B cell (primary cell): ENCODE results near the gene ZBTB16. TPM values are rescaled to one million over a fixed set of nuclear protein-coding genes. Genes with fewer than 3 reads are reported as not detected.

ENCODE experiments used
- ATAC-seq: fragments of 200-7000 bp; cut with Tn5 transposase; one replicate; pipeline ENCODE4 v1.10.0; 2021; ENCODE audit warnings: low read depth, mild to moderate bottlenecking, moderate number of reproducible peaks, moderate library complexity
- CTCF ChIA-PET: fragments of 350-600 bp; sonication (Branson Sonifier 250); formaldehyde crosslinking; loops from one replicate; lab custom pipeline; 2021; ENCODE audit warnings: antibody characterized with exemption, inconsistent platforms; lab: Charles Lee
- POLR2A ChIA-PET: fragments of 350-600 bp; sonication (Branson Sonifier 250); formaldehyde crosslinking; loops from one replicate; lab custom pipeline; 2021; ENCODE audit warnings: antibody characterized with exemption; lab: Charles Lee
- DNase-seq: peaks from one replicate; pipeline ENCODE4 v3.0.0; 2013
- H2AFZ ChIP-seq: 2 replicates; pipeline ENCODE4 v1.6.1; 2012; ENCODE audit warnings: mild to moderate bottlenecking, low read depth, low read length; ENCODE audit not compliant: insufficient read depth, poor library complexity, severe bottlenecking
- H3K27ac ChIP-seq, 2 donors: 1 replicate in 1 of 2; 2 replicates in 1 of 2; pipeline ENCODE4 v1.5.1; 2012 to 2013; ENCODE audit warnings: low read length in 2 of 2, mild to moderate bottlenecking in 2 of 2, moderate library complexity in 1 of 2
- H3K27me3 ChIP-seq, 4 experiments: fragments of 200-600 bp in 1 of 4; sonication (generic) in 1 of 4; replicated peaks in 1 of 4; 1 replicate in 2 of 4; 2 replicates in 2 of 4; pipeline versions ENCODE4 v1.6.1 to v1.7.0; 2013 to 2016; ENCODE audit warnings: low read length in 3 of 4, mild to moderate bottlenecking in 2 of 4, mixed read lengths in 1 of 4, moderate library complexity in 1 of 4; ENCODE audit not compliant: insufficient read depth in 4 of 4, control insufficient read depth in 3 of 4; ENCODE audit errors: control extremely low read depth in 1 of 4
- H3K36me3 ChIP-seq, 2 experiments: replicated peaks in 1 of 2; 1 replicate in 1 of 2; 2 replicates in 1 of 2; pipeline versions ENCODE4 v1.6.1 to v1.7.1; 2013; ENCODE audit warnings: low read length in 1 of 2; ENCODE audit not compliant: insufficient read depth in 2 of 2, control insufficient read depth in 1 of 2; ENCODE audit errors: control extremely low read depth in 1 of 2, extremely low read depth in 1 of 2
- H3K4me1 ChIP-seq, 2 donors: fragments of 200-600 bp in 1 of 2; sonication (generic) in 1 of 2; 1 replicate in 1 of 2; 2 replicates in 1 of 2; pipeline versions ENCODE4 v1.5.1 to v1.6.1; 2013 to 2017; ENCODE audit warnings: low read length in 2 of 2; ENCODE audit not compliant: control insufficient read depth in 2 of 2, insufficient read depth in 2 of 2
- H3K4me2 ChIP-seq: replicated peaks from 2 replicates; pipeline ENCODE3; 2012; ENCODE audit warnings: mild to moderate bottlenecking, low read depth, low read length; ENCODE audit not compliant: poor library complexity, severe bottlenecking
- H3K4me3 ChIP-seq, 5 experiments: fragments of 200-600 bp in 1 of 5; sonication (generic) in 1 of 5; 1 replicate in 3 of 5; 2 replicates in 2 of 5; pipeline versions ENCODE4 v1.5.1 to v1.7.0; 2011 to 2016; ENCODE audit warnings: low read length in 4 of 5, mild to moderate bottlenecking in 4 of 5, low read depth in 2 of 5, control low read depth in 1 of 5, moderate library complexity in 1 of 5; ENCODE audit not compliant: insufficient read depth in 1 of 5; ENCODE audit errors: control extremely low read depth in 1 of 5, extremely low read depth in 1 of 5
- H3K79me2 ChIP-seq: fragments of 200-600 bp; sonication (generic); one replicate; pipeline ENCODE4 v1.6.0; 2016; ENCODE audit warnings: low read length; ENCODE audit not compliant: control insufficient read depth, insufficient read depth
- H3K9ac ChIP-seq: fragments of 200-600 bp; sonication (generic); 2 replicates; pipeline ENCODE4 v1.6.1; 2017; ENCODE audit warnings: mild to moderate bottlenecking, low read length, moderate library complexity
- H3K9me3 ChIP-seq, 3 donors: one replicate each; pipeline versions ENCODE4 v1.6.1 to v1.7.1; 2013; ENCODE audit warnings: low read length in 2 of 3; ENCODE audit not compliant: control insufficient read depth in 2 of 3, insufficient read depth in 1 of 3; ENCODE audit errors: control extremely low read depth in 1 of 3
- H4K20me1 ChIP-seq: 2 replicates; pipeline ENCODE4 v1.6.0; 2012; ENCODE audit warnings: mild to moderate bottlenecking, low read length; ENCODE audit not compliant: insufficient read depth, control insufficient read depth, poor library complexity, severe bottlenecking
- H3K27ac Mint-ChIP-seq: one replicate; pipeline ENCODE4 v1.8.0; 2021; ENCODE audit warnings: mixed read lengths
- H3K27me3 Mint-ChIP-seq: one replicate; pipeline ENCODE4 v1.8.0; 2021; ENCODE audit warnings: mixed read lengths
- H3K4me1 Mint-ChIP-seq: one replicate; pipeline ENCODE4 v1.8.0; 2021; ENCODE audit warnings: mixed read lengths
- H3K4me3 Mint-ChIP-seq: one replicate; pipeline ENCODE4 v1.8.0; 2021; ENCODE audit warnings: mixed read lengths
- H3K9me3 Mint-ChIP-seq: one replicate; pipeline ENCODE4 v1.8.0; 2022; ENCODE audit warnings: mixed read lengths; ENCODE audit not compliant: insufficient read depth
- EZH2 ChIP-seq: IDR thresholded peaks from 2 replicates; pipeline ENCODE4 v1.6.1; 2012; ENCODE audit warnings: borderline replicate concordance, low read depth, mild to moderate bottlenecking, moderate library complexity, low read length; ENCODE audit not compliant: insufficient read depth, poor library complexity, severe bottlenecking
- WGBS: methylation state at CpG from one replicate; pipeline ENCODE4 v1.1.5; 2013; ENCODE audit warnings: missing lambda C conversion rate; ENCODE audit not compliant: insufficient coverage; 5-methylcytosine and 5-hydroxymethylcytosine counted together
- intact Hi-C: fragments of 100-400 bp; cut with micrococcal nuclease; formaldehyde crosslinking; loops from one replicate; pipeline ENCODE4 v1.10.0; 2022
- polyA plus RNA-seq: library from polyadenylated mRNA; depleted of rRNA; stranded (reverse); fragments of >200 nt; gene quantifications from 2 replicates; pipeline ENCODE4 v1.2.3, GENCODE V29; 2012
- total RNA-seq, 2 donors: library from RNA; stranded (reverse); fragments of 120-200 nt in 1 of 2; gene quantifications; 1 replicate in 1 of 2; 2 replicates in 1 of 2; pipeline versions ENCODE4 v1.2.3 to v1.2.4, GENCODE V29; 2013 to 2022
- TF ChIP-seq, protein P1 (sequence below): fragments of 200-600 bp; IDR thresholded peaks from one replicate; pipeline ENCODE4 v1.8.0; 2022; ENCODE audit warnings: antibody characterized with exemption, mild to moderate bottlenecking

ZBTB16 gene
- total and polyA plus RNA-seq, 2 donors (not counting 1 experiment from before 2014, with no cell fraction given) = 16.0 to 20.6 TPM

DNA sequence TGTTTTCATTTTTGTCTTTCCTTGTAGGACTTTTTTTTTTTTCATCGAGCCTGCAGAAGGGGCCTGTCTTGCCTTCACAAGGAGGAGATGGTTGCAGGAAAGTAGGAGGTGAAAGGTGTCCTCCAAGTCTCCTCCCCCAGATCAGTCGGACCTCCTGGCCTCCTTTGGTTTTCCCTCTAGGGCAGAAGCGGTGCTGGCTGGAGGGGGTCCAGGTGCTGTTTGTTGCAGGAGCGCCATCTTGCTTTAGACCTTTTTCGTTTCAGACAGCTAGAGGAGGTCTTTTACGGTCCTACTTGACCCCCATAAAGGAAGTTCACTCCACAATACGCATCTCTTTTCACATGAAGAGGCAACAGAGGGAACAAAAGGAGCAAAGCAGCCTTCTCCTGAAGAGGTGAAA lies 66.0 kb downstream of the ZBTB16 start:
- TF ChIP-seq, protein P1, sequence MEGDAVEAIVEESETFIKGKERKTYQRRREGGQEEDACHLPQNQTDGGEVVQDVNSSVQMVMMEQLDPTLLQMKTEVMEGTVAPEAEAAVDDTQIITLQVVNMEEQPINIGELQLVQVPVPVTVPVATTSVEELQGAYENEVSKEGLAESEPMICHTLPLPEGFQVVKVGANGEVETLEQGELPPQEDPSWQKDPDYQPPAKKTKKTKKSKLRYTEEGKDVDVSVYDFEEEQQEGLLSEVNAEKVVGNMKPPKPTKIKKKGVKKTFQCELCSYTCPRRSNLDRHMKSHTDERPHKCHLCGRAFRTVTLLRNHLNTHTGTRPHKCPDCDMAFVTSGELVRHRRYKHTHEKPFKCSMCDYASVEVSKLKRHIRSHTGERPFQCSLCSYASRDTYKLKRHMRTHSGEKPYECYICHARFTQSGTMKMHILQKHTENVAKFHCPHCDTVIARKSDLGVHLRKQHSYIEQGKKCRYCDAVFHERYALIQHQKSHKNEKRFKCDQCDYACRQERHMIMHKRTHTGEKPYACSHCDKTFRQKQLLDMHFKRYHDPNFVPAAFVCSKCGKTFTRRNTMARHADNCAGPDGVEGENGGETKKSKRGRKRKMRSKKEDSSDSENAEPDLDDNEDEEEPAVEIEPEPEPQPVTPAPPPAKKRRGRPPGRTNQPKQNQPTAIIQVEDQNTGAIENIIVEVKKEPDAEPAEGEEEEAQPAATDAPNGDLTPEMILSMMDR = no peak
- no peak for TF ChIP-seq EZH2
- Histone ChIP-seq H2AFZ (no peak overlapping the region), H3K79me2 (no peaks in the 10 kb centered on the region), H3K4me3 (no peak overlapping the region), H3K9me3 (no peaks in the 10 kb centered on the region), H3K9ac (no peak overlapping the region), H3K27ac (no peak overlapping the region), H3K4me1 (no peaks in the 10 kb centered on the region), H3K36me3 (peaks cover 0 to 2% of the 10 kb centered on the region in 2 experiments), H3K27me3 (no peaks in the 10 kb centered on the region), H3K4me2 (no peak overlapping the region), H4K20me1 (peaks cover 4% of the 10 kb centered on the region)
- Mint-ChIP-seq H3K4me1 (peaks cover 2% of the 10 kb centered on the region), H3K27ac (no peak overlapping the region), H3K27me3 (peaks cover 25% of the 10 kb centered on the region), H3K4me3 (no peak overlapping the region), H3K9me3 (no peaks in the 10 kb centered on the region)
- CTCF ChIA-PET = interaction anchor here (0.9 kb wide), 1 partner anchor 136 kb away, joined by 3 read pairs; no protein-coding TSS in a partner anchor
- ATAC-seq (no peak), DNase-seq (no peak)
- POLR2A ChIA-PET = no interaction called here
- WGBS = 89% methylated on average over 3 of the region's 7 CpGs
- intact Hi-C loops = no loop called here

DNA sequence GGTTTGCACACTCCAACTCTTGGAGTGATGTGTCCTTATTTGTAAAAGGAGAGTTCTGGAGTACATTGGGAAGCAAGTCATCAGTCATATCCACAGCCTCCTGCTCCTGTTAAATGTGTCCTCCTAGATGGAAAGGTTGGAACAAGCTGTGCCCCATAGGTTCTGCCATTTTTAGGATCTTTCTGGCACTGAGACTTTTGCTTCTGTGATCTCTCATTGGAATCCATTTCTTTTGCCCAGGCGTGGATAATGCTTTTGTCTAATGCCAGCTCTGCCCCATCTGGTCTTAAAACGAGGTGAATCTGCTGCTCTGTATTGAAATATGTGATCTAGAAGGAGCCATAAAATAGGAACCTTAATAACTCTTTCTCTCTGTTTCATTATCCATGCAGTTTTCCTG lies 66.4 kb downstream of the ZBTB16 start:
- Histone ChIP-seq H3K4me1 (no peaks in the 10 kb centered on the region), H3K9ac (no peak overlapping the region), H3K27me3 (no peaks in the 10 kb centered on the region), H3K79me2 (no peaks in the 10 kb centered on the region), H3K4me2 (no peak overlapping the region), H3K4me3 (no peak overlapping the region), H2AFZ (no peak overlapping the region), H4K20me1 (peaks cover 4% of the 10 kb centered on the region), H3K36me3 (peaks cover 0 to 2% of the 10 kb centered on the region in 2 experiments), H3K9me3 (no peaks in the 10 kb centered on the region), H3K27ac (no peak overlapping the region)
- no peak for DNase-seq
- TF ChIP-seq EZH2 = no peak
- TF ChIP-seq, protein P1 = no peak
- peaks cover 25% of the 10 kb centered on the region for H3K27me3 Mint-ChIP-seq
- intact Hi-C loops = no loop called here
- no peak for ATAC-seq
- peaks cover 3% of the 10 kb centered on the region for H3K4me1 Mint-ChIP-seq
- ChIA-PET POLR2A (no interaction called here), CTCF (no interaction called here)
- H3K4me3 Mint-ChIP-seq = no peak overlapping the region
- H3K9me3 Mint-ChIP-seq = no peaks in the 10 kb centered on the region
- no peak overlapping the region for H3K27ac Mint-ChIP-seq
- 100% methylated on average over 1 of the region's 2 CpGs for WGBS
